NK-92 (cell line): ENCODE measurements around the gene EPHA4.

Experiments used
- DNase-seq: peaks from one replicate; lab custom pipeline; 2025; ENCODE audit not compliant: unreplicated experiment; lab: John Stamatoyannopoulos, UW

Gene EPHA4

DNA sequence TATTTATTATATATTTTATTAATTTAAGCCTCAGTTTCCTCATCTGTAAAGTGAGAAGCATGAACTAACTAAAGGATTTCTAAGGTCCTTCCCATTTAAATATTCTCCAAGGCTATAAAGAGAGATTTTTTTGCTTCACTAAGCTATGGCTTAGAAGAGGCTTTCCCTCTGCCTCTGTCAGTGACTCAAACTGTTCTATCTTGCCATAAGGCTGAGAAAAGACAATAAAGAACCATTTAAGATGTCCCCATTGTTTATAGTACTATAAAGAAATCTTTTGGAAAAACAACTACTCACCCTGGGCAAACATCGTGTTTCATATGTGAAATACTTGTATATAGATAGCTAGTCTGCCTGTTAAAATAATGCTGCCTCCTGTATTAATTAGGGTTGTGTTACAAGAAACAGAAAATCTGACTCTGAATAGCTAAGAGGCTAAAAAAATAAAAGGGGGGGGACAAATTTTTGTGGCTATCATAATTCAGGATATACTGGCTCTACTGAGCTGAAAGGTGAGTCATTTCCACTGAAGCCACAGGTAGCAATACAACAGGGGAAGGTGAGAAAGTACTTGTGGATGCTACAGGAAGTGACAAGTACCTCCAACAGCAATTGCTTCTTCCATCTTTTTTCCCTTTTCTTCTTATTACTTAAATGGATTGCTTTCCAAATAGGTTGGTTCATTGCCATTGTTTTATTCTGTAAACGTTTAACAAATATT is 25.4 kb downstream of the EPHA4 start:
- DNase-seq, result no peak

DNA sequence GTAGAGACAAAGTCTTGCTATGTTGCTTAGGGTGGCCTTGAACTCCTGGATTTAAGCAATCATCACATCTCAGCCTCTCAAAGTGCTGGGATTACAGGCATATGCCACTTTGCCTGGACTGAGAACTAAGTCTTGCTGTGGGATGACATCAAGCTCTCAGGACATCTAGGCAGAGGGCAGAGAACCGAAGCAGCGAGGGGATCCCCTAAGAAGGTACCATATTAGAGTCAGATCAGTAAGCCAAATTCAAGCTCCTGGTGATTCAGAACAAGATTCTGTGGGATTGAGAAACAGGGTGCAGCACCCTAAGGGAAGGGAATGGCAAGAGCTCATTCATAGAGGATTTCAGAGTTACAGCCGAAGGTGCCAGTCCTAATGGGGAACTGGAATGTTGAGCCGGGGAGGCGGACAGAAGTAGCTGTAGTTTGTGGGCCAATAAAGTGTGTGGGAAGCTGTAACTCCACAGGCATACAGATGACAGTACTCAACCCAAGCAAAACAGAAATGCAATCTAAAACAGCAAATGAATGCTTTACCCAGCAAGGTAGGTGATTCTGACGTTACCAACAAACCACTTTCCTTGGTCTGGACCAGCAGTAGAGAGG is 30.9 kb downstream of the EPHA4 start:
- DNase-seq, result no peak

DNA sequence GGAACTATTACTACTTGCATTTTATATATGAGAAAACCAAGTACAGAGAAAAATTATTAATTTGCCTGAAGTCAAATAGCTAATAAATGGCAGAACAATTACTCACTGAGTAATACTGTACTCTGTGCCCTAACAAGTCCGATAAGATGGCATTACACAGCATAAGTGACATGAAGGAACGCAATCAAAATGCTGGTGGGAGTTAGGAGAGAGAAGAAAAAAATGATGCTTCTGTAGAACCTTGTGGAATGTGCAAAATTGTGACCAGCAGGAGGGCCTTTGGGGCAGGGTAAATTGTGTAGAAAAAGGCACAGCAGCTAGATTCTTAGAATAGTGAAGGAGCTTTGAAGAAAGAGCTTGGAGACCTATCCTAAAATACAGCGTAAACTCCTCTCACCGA is 32.9 kb downstream of the EPHA4 start:
- DNase-seq, result no peak

DNA sequence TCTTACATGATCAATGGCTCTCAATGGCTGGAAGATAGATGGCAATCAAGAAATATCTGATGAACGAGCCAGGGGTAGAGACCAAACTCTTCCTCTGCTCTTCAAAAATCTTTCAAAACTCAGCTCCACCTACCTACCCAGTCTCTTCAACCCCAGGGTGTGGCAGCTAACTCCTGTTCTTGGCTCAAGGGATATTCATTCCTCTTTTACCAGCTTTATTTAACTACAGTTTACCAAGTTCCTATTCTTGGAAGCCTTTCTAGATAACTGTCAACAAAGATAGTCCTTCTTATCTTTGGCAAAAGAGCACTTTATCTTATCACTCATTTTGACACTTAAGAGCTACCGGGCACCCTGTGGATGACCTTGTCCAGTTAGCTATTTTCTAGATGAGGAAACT is 36.3 kb downstream of the EPHA4 start:
- no peak for DNase-seq

DNA sequence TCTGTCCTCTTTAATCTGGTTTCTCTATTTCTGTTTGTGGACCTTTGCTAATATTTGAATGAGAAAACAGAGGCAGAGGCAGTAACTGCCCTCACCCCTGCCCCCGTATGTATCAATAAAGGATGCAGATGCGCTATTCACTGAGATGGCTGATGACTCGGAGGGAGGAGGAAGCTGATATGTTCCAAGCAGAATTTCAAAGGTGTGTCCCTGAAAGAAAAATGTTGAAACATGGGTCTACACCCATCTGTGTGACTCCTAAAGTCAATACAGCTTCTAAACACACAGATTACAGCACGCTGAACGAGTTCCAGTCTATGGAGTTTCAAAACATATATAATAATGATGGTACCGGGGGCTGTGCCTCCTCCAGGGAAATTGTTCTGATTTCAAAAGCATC is 38.8 kb downstream of the EPHA4 start:
- no peak for DNase-seq

DNA sequence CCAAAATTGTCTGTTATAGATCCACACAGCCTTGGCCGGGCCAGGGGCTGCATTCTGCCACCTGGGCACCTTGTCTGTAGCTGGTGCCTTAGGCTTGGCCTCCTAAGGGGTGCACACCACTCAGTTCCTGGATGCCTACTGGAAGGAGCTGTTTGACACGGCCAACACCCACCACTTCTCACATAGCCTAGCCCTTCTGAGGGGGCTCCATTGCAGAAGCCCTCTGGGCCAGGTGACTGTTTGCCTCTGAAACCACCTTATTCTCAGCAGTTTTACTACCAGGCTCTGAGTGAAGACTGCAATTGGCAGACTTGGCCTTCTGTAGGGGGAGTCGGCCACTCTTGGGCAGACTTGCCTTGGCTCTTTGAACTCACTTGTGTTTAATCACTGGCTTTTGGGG is 39.5 kb downstream of the EPHA4 start:
- no peak for DNase-seq

DNA sequence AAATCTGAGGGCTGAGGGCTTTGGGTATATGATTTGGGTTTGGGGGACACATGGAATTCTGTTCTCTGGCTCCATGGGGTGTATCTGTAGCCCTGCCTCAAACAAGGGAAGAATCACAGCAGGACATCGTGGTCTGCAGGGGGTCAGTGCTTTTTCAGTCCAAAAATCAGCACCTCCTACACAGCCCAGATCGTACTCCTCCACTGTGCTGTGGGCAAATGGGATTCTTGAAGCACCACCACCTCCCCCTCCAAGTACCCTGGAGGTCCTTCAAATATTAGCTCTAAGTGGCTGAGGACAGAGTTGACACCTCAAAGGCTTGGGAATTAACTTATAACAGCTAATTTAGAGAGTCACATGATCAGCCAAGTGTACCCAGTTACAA is 41.5 kb downstream of the EPHA4 start:
- no peak for DNase-seq

DNA sequence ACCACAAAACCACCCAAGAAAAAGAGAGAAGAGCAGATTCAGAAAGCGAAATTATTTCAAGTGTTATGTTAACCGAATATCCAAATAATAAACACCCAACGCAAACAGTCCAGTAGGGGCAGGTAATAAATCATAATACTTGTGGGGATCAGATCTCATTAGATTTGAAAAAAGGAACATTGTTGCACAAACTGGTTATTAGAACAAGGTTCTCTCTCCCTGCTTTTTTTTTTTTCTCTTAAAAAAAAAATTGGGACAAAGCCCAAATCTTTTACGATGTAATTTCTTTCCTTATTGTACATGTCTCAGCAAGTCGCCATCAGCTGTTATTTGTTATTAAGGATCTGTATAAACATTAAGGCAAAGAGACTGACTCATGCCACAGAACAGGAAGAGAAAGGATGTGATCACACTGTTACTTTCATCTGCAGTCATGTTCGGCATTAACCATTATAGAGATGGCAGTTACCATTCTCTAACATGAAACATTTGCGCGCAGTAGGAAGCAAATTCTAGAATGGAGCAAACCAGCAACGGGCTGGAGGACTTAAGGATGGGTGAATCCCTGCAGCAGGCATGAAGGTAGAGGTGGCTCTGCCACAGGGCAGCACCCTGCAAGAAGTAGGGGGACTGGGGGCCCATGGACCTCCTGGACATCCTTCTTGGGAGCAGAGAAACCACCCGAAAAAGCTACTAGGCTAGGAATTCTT is 42.0 kb downstream of the EPHA4 start:
- DNase-seq, result no peak

DNA sequence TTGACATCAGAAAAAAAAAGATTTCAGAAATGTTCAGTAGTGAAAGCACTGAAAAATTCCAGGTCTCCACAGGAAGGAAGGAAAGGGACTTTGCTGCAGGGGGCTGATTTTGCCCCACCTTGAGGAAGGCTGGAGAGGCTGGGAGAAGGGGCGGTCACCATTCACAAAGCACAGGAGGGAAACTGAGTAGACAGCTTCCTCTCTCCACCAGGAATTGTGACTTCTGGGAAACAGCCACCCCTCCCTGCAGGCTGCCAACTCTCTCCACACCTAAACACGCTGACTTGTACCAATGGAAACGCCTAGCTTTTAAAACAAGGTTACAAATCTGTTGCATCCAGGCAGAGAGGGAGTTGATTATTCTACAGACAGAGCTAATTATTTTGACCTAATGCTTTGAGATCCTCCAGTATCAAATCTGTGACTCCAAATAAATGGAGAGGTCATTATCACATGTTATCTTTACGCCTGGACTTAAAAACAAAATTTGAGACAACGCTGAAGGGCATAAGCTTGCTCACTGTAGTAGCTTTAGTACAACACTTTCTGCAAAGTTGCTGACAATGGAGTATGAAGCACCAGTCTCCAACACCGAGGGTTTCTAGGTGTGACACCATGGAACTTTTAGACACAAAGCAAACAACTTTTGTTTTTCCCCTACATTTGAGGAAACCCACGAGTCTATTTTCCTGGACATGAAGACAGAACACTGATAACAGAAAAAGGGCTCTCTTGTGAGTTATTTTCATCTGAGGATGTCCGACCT is 42.7 kb downstream of the EPHA4 start:
- DNase-seq, result no peak

DNA sequence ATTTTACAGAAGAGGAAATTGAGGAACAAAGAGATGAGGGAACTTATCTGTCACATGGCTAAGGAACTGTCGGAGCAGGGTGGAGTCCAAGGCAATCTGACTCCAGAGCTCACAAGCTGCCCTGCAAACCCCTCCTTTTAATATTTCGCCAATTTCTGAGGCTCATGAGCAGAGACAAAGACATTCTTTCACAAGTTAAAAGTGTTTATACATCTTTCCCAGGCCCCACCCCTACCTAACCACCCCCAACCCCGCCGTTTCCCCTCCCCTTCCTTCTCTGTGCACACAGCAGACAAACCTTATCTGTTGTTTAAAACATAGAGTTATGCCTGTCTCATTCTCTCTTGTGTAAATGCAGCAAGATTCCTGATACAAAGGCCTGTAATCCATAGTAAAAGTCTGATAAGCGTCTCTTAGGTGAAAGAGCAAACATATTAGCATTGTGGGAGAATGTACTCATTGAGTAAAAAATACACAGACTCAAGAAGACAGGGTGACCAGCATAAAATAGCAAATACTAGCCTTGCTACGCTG is 44.3 kb downstream of the EPHA4 start:
- no peak for DNase-seq

DNA sequence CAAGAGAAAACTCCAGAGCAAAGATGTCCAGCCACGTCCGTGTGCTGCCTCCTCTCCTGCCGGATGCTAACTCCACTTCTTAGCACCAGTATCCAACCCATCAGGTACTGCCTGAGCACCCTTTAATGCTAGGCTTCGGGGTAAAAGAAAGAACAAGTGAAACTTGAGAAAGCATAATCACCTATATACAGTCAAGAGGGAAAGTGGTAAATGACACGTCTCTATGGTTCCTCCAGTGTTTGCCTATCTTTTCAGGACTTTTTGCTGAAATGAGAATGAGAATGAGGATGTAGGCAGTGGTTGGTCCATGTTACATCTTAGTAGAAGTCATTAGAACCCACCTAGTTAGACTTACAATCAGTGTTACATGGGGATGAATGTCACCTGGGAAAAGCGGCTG is 47.9 kb downstream of the EPHA4 start:
- DNase-seq, result no peak

DNA sequence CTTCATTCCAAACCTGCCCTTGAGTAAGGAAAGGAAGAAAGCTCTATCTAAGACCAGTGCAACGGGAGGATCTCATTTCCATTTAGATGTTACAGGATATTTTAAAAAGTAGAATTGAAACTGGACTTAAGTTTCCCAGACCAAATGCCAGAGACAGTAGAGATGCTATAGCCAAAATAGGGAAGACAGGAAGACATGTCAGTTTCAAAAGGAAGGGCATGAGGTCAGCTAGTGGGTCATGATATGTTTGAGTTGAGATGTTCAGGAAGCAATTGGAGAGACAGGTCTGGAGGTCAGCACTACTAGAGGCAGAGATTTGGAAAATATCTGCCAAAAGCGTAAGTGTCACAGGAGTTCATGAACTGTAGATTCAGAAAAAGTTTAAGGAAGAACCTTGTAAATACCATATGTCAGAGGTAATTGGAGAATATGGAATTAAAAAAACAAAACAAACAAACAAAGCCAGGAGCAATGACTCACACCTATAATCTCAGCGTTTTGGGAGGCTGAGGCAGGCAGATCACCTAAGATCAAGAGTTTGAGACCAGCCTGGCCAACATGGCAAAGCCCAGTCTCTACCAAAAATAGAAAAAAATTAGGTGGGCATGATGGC is 50.8 kb downstream of the EPHA4 start:
- DNase-seq, result no peak

DNA sequence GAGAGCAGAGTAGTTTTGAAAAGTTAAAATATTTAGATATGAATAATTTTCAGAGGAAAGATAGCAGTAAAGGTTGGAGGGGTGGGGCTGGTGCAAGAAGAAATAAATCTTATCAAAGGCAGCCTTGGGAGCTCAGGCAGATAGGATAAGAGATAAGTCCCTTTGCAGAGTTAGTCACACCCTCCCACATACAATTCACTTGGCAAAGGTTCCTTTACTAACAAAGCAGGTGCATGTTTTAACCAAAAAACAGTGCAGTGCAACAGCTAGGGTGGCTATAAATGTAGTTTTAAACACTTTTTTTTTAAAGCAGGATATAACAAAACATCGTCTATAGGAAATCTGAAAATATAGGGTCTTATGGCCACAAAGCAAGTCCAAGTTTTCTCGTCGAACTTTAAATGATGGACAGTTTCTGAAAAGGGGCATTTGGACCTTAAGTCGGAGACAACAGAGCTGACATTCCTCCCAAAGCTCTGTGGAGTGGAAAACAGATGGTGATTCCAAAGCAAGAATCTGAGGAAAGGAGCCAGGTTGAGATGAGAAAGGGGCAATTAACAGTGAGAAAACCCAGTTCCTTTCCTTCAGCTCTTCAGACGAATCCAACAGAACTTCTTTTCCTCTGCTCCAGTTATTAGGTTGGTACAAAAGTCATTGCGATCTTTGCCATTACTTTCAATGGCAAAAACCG is 53.0 kb downstream of the EPHA4 start:
- DNase-seq, result no peak

DNA sequence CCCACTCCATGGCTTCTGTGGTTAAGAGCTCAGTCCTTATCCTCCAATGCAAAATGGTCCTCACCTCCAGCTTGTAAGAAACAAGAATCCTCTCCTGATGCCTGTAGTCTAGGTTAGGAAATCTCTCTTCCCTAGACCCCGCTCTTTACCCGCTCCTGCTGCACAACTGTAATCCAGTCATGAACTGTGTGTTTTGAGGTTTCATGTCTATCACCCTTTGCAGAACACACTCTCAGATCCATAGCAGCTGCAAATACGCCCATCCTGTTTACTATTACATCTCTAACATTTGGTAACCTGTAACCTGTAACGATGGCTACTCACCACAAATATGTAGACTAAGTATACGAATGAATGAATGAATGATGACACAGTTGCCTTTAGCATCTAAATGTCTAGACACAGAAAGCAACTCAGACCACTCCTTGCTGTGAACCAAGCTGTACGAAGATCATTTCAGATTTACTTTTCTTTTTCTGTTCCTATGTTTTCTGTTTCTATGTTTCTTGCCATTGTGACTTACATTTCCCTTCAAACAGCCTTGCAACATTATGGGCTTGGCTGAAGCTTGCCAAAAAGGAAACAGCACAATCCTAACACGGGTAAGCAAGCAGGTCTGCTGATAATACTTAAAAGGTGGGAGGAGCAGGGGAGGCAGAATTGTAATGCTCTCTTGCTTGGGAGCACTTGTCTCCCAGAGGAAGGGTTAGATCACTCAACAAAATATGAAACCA is 53.7 kb downstream of the EPHA4 start:
- no peak for DNase-seq

DNA sequence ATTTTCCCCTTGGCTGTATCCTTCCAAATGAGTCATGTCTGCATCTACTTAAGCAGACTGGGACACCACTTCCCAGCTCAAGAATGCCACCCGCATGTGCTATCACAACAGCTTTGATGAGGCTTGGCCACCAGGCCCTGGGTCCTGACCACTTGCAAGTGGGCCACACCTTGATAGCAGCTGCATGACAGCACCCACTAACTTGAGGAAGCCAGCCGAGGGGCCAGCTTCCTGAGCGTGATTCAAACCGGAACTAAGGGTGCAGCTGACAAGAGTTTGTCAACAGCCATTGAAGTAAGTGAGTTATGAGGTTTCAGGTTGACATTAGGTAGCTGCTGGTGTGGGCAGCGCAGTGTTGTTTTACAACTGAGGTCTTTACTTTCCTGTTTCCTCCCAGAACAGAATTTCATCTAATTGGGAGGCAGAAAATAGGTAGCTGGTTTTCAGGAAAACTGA is 54.4 kb downstream of the EPHA4 start:
- DNase-seq, result no peak

DNA sequence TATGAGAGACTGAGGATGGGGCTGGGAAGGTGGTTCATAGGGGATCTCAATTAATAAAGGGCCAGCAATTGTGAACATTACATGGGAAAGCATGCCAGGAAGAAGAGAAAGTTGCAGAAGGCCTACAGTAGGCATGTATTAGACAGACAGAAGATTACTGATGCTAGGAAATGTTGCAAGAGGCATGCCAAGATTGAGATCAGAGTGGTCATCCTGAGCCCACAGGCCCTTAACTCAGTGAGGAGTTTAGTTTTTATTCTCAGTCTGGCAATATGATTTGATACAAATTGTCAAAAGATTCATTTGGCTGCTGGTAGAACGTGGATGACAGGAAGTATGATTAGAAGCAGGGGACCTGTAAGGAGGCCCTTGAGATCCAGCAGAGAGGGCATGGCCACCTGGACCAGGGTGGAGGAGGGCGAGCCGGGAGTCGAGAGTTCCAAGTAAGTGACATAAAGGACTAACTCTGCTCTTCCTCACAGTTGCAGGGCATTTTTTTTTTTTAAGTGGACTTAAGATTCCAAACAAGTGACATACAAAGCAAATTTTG is 54.9 kb downstream of the EPHA4 start:
- DNase-seq, result no peak

DNA sequence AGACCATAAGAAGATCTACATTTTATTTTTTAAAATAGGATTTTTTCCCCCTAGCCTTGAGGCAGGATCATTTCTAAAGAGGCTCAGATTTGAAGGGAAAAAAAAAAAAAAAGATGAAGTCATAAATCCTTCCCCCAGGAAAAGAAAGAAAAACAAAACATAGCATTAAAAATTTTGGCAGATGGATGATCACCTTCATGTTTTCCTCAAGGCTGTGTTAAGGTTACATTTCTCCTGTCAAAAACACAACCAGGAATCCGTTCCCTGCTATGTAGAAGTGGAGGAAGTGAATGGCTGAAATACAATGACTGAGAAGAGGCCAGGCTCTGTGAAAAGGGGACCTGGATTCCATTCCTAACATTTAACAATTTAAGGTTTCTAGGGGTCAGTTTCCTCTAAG is 56.2 kb downstream of the EPHA4 start:
- no peak for DNase-seq

DNA sequence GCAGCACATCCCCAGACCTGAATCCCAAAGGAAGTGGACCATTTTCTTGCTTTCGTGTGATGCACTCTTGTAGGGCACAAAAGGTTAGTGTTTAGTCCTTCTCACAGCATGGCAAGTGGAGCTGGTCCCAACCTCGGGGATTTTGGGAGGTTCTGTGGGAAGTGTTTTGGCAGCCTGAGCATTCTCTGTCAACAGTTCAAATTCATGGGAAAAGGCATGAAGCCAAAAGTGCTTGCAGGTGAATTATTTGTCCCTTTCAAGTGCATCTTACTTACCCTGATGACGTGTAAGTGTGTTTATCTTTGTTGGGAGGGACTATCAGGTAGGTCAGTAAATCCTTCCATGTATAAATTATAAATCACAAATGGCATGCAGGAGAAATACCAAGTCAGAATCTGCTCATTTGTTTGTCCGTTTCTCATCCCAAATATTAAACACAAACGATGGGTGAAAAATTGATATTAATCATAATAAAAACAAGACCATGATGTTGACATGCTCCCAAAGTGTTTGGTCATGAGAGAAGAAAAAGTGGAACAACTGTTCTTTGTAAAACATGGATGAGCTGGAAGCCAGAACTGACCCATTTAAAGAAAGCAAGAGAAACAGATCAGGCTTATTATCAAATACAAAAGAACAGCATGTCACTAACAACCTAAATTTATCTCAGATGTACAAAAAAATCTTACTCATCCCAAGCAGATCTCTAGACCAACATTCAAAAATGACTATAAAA is 57.6 kb downstream of the EPHA4 start:
- no peak for DNase-seq

DNA sequence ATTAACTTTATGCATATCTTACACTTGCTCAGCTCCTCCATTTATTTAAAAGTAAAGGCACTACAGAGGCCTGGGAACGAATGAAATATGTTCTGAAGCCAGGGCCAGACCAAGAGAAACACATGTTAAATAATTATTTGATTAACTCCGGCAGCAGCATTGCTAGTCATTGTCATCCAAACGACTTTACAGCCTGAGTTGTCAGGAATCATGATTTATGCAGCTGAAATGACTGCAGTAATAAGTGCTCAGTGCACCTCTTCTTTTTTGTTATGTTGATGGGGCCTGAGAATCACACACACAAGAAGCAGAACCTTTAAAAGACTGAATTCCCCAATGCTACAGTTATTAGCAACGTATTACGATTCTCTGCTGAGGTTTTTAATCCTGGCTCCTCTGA is 58.9 kb downstream of the EPHA4 start:
- no peak for DNase-seq
